DOHH2 (cell line): ENCODE data around the gene SLC44A2.

ENCODE experiments used
- H3F3A ChIP-seq: fragments of 200-600 bp; sonication (generic), shearing (Covaris generic); 2 replicates; pipeline ENCODE4 v1.6.0; 2016; ENCODE audit warnings: antibody characterized with exemption, mild to moderate bottlenecking; ENCODE audit not compliant: control insufficient read depth, insufficient read depth
- H3K27ac ChIP-seq: fragments of 200-600 bp; sonication (generic); 2 replicates; pipeline ENCODE4 v1.5.1; 2014; ENCODE audit warnings: low read depth, mild to moderate bottlenecking, low read length, moderate library complexity
- H3K27me3 ChIP-seq: fragments of 200-600 bp; sonication (generic); 2 replicates; pipeline ENCODE4 v1.6.1; 2014; ENCODE audit warnings: mild to moderate bottlenecking, low read length, mixed read lengths; ENCODE audit not compliant: control insufficient read depth
- H3K36me3 ChIP-seq: fragments of 200-600 bp; sonication (generic); 2 replicates; pipeline ENCODE4 v1.6.1; 2014; ENCODE audit warnings: mild to moderate bottlenecking, low read length, moderate library complexity, mixed read lengths; ENCODE audit not compliant: control insufficient read depth
- H3K4me1 ChIP-seq: fragments of 200-600 bp; sonication (generic); 2 replicates; pipeline ENCODE4 v1.6.1; 2014; ENCODE audit warnings: mild to moderate bottlenecking, low read length, mixed read lengths; ENCODE audit not compliant: control insufficient read depth
- H3K4me2 ChIP-seq: fragments of 200-600 bp; sonication (generic); 2 replicates; pipeline ENCODE4 v1.6.0; 2014; ENCODE audit warnings: mild to moderate bottlenecking, low read length, moderate library complexity
- H3K4me3 ChIP-seq: fragments of 200-600 bp; sonication (generic); 2 replicates; pipeline ENCODE4 v1.5.1; 2014; ENCODE audit warnings: mild to moderate bottlenecking, low read length, mixed read lengths
- H3K79me2 ChIP-seq: fragments of 200-600 bp; sonication (generic); 2 replicates; pipeline ENCODE4 v1.6.1; 2014; ENCODE audit warnings: mild to moderate bottlenecking, low read length, mixed read lengths; ENCODE audit not compliant: control insufficient read depth
- H3K9me2 ChIP-seq: fragments of 200-600 bp; sonication (generic); replicated peaks from 2 replicates; pipeline ENCODE4 v1.6.1; 2014; ENCODE audit warnings: mild to moderate bottlenecking, low read length, mixed read lengths; ENCODE audit not compliant: control insufficient read depth
- H3K9me3 ChIP-seq: fragments of 200-600 bp; sonication (generic); 2 replicates; pipeline ENCODE4 v1.6.1; 2014; ENCODE audit warnings: antibody characterized with exemption, low read length, mixed read lengths; ENCODE audit not compliant: control insufficient read depth, insufficient read depth
- H4K20me1 ChIP-seq: fragments of 200-600 bp; sonication (generic); 2 replicates; pipeline ENCODE4 v1.6.0; 2014; ENCODE audit warnings: low read depth, mild to moderate bottlenecking, antibody characterized with exemption, low read length, moderate library complexity; ENCODE audit not compliant: control insufficient read depth, insufficient read depth
- EZH2phosphoT487 ChIP-seq: fragments of 200-600 bp; sonication (generic); IDR thresholded peaks from 2 replicates; pipeline ENCODE4 v1.6.1; 2017; ENCODE audit warnings: borderline replicate concordance, mild to moderate bottlenecking, antibody characterized with exemption, low read length, moderate library complexity, mixed read lengths
- TF ChIP-seq, protein P1 (sequence below): fragments of 200-600 bp; sonication (generic); IDR thresholded peaks from one replicate; pipeline ENCODE4 v1.5.1; 2014; ENCODE audit warnings: antibody characterized with exemption, mild to moderate bottlenecking, low read depth, low read length; ENCODE audit not compliant: poor library complexity, severe bottlenecking

The SLC44A2 gene

DNA sequence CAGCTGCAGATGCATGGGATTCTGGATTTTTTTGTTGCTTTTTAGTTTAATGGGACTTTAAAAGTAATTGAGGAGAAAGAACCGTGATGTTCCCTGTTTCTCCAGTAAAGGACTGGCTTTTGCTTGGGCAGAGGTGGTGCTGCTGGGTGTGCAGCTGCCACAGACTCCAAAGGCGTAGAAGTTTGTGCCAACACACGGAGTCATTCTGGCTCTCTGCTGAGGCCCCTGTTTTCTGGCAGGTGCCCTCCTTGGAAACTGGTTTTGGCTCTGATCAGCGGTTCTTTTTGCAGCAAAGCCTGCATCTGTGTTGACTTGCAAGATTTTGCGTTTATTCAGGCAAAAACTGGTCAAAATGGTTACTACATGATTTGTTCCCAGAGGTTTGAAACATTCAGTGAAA lies 59.9 kb downstream of the SLC44A2 start:
- Histone ChIP-seq H3K27me3 (no peaks in the 10 kb centered on the region), H3F3A (peaks cover 10% of the 10 kb centered on the region), H3K79me2 (peaks cover 50% of the 10 kb centered on the region), H4K20me1 (peaks cover 3% of the 10 kb centered on the region; the same call in 1 of the 2 replicates), H3K27ac (no peak overlapping the region), H3K4me1 (no peaks in the 10 kb centered on the region), H3K4me2 (no peak overlapping the region), H3K9me3 (no peaks in the 10 kb centered on the region), H3K4me3 (no peak overlapping the region), H3K36me3 (peaks cover 98% of the 10 kb centered on the region), H3K9me2 (no peaks in the 10 kb centered on the region)
- TF ChIP-seq EZH2phosphoT487 = no peak
- TF ChIP-seq, protein P1, sequence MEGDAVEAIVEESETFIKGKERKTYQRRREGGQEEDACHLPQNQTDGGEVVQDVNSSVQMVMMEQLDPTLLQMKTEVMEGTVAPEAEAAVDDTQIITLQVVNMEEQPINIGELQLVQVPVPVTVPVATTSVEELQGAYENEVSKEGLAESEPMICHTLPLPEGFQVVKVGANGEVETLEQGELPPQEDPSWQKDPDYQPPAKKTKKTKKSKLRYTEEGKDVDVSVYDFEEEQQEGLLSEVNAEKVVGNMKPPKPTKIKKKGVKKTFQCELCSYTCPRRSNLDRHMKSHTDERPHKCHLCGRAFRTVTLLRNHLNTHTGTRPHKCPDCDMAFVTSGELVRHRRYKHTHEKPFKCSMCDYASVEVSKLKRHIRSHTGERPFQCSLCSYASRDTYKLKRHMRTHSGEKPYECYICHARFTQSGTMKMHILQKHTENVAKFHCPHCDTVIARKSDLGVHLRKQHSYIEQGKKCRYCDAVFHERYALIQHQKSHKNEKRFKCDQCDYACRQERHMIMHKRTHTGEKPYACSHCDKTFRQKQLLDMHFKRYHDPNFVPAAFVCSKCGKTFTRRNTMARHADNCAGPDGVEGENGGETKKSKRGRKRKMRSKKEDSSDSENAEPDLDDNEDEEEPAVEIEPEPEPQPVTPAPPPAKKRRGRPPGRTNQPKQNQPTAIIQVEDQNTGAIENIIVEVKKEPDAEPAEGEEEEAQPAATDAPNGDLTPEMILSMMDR = no peak

DNA sequence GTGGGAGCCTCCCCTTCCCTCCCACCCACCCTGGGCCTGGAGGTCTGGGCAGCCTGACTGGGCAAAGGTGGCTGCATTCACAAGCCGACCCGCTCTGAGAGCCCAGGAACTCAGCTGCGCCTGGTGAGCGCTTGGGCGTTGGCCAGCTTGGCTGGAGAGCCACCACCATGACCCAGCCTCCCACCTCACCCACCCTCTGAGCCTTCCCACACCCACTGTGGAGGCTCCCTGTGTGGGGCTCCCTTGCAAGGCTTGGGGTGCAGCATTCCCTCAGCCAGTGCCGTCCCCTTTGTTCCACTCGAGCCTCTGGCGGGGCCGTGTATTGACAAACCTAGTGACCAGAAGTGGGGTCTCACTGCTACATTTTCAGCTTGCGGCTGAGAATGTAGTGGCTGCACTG lies 60.8 kb downstream of the SLC44A2 start:
- H3F3A ChIP-seq = peaks cover 11% of the 10 kb centered on the region
- H3K36me3 ChIP-seq = peaks cover 98% of the 10 kb centered on the region
- no peaks in the 10 kb centered on the region for H3K9me3 ChIP-seq
- H4K20me1 ChIP-seq = peaks cover 3% of the 10 kb centered on the region; the same call in 1 of the 2 replicates
- H3K4me1 ChIP-seq = no peaks in the 10 kb centered on the region
- no peak overlapping the region for H3K27ac ChIP-seq
- peaks cover 41% of the 10 kb centered on the region for H3K79me2 ChIP-seq
- TF ChIP-seq EZH2phosphoT487 = no peak
- TF ChIP-seq, protein P1 = no peak
- no peaks in the 10 kb centered on the region for H3K9me2 ChIP-seq
- no peak overlapping the region for H3K4me3 ChIP-seq
- H3K27me3 ChIP-seq = no peaks in the 10 kb centered on the region
- H3K4me2 ChIP-seq = no peak overlapping the region

DNA sequence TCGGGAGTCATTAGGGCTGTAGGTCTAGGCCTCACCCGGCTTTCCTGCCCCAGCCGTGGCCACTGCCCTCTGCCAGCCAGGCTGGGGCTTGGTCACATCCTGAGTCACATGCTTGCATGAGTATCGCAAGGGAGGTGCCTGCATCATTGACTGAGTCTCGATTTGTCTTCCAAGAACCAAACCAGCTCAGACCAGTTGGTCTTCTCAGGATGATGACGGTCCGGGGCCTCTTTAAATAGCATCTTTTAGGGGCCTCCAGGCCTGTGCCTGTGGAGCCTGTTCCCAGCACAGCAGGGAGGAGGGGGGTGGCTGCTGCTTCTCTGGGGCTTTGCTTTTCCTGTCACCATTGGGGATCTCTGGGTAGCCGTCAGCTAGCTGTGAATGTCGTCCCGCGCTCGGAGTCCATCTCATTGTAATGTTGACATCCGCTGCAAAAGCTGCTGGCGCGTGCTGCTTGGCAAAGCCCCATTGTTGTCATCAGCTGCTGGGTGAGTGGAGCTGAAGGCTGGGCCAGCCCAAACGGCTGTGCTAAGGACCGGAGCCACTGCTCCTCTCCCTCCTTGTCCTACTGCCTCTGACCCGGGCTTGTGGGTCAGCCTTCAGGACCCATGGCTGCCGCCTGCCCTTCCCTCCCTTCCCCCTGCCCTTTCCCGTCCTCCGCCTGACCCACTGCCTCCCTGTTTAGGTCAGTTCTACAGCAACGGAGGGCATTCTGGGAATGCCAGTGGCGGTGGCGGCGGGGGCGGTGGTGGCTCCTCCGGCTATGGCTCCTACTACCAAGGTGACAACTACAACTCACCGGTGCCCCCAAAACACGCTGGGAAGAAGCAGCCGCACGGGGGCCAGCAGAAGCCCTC lies 61.5 kb downstream of the SLC44A2 start:
- H3F3A ChIP-seq = peaks cover 11% of the 10 kb centered on the region
- H3K4me2 ChIP-seq = no peak overlapping the region
- H3K4me3 ChIP-seq = no peak overlapping the region
- no peaks in the 10 kb centered on the region for H3K9me2 ChIP-seq
- H3K4me1 ChIP-seq = no peaks in the 10 kb centered on the region
- peaks cover 6% of the 10 kb centered on the region; the same call in 1 of the 2 replicates for H4K20me1 ChIP-seq
- no peaks in the 10 kb centered on the region for H3K27me3 ChIP-seq
- no peak overlapping the region for H3K27ac ChIP-seq
- H3K36me3 ChIP-seq = peaks cover 98% of the 10 kb centered on the region
- peaks cover 35% of the 10 kb centered on the region for H3K79me2 ChIP-seq
- TF ChIP-seq EZH2phosphoT487 = no peak
- TF ChIP-seq, protein P1 = no peak
- no peaks in the 10 kb centered on the region for H3K9me3 ChIP-seq
